SU-DHL-6 (cell line): ENCODE results near the gene TOP2B.

Source experiments
- H2AFZ ChIP-seq: fragments of 200-600 bp; sonication (generic); 2 replicates; pipeline ENCODE4 v1.6.1; 2014; ENCODE audit warnings: low read depth, mild to moderate bottlenecking, moderate library complexity, mixed read lengths, antibody characterized with exemption, low read length; ENCODE audit not compliant: severe bottlenecking
- H3F3A ChIP-seq: fragments of 200-600 bp; shearing (Covaris generic); 2 replicates; pipeline ENCODE4 v1.6.0; 2016; ENCODE audit warnings: antibody characterized with exemption, mild to moderate bottlenecking; ENCODE audit not compliant: insufficient read depth
- H3K27ac ChIP-seq: fragments of 200-600 bp; sonication (generic); 2 replicates; pipeline ENCODE4 v1.5.1; 2016; ENCODE audit warnings: low read depth, mild to moderate bottlenecking, low read length, moderate library complexity, mixed read lengths
- H3K27me3 ChIP-seq: fragments of 200-600 bp; sonication (generic), shearing (Covaris generic); 2 replicates; pipeline ENCODE4 v1.6.0; 2014; ENCODE audit warnings: mild to moderate bottlenecking, low read length
- H3K36me3 ChIP-seq: fragments of 200-600 bp; sonication (generic); 2 replicates; pipeline ENCODE4 v1.6.1; 2014; ENCODE audit warnings: mild to moderate bottlenecking, low read length, mixed read lengths
- H3K4me2 ChIP-seq: fragments of 300-600, 200-600 bp; shearing (Covaris generic), sonication (generic); 2 replicates; pipeline ENCODE4 v1.6.0; 2014; ENCODE audit warnings: low read length, low read depth, mild to moderate bottlenecking; ENCODE audit not compliant: poor library complexity, severe bottlenecking
- H3K4me3 ChIP-seq: fragments of 200-600 bp; sonication (generic); 2 replicates; pipeline ENCODE4 v1.5.1; 2014; ENCODE audit warnings: antibody characterized with exemption, low read length, mild to moderate bottlenecking, mixed read lengths; ENCODE audit not compliant: insufficient read depth, poor library complexity, severe bottlenecking
- H3K79me2 ChIP-seq: fragments of 200-600 bp; sonication (generic); 2 replicates; pipeline ENCODE4 v1.6.1; 2014; ENCODE audit warnings: mild to moderate bottlenecking, low read length, moderate library complexity; ENCODE audit not compliant: insufficient read depth
- H3K9ac ChIP-seq: fragments of 200-600 bp; sonication (generic); 2 replicates; pipeline ENCODE4 v1.7.0; 2014; ENCODE audit warnings: mild to moderate bottlenecking, low read length
- H3K9me2 ChIP-seq: fragments of 200-600 bp; sonication (generic); replicated peaks from 2 replicates; pipeline ENCODE4 v1.6.1; 2014; ENCODE audit warnings: low read length; ENCODE audit not compliant: insufficient read depth
- H3K9me3 ChIP-seq: fragments of 200-600 bp; sonication (generic); 2 replicates; pipeline ENCODE4 v1.6.1; 2014; ENCODE audit warnings: low read length, mixed read lengths; ENCODE audit not compliant: insufficient read depth
- H4K20me1 ChIP-seq: fragments of 200-600 bp; sonication (generic); 2 replicates; pipeline ENCODE4 v1.6.1; 2014; ENCODE audit warnings: low read depth, mild to moderate bottlenecking, antibody characterized with exemption, low read length, moderate library complexity, mixed read lengths
- CTCF ChIP-seq: fragments of 200-600 bp; sonication (generic); IDR thresholded peaks from one replicate; pipeline ENCODE4 v1.5.1; 2017; ENCODE audit warnings: antibody characterized with exemption, mild to moderate bottlenecking, low read length, moderate library complexity; ENCODE audit not compliant: insufficient read depth, poor library complexity, severe bottlenecking
- EZH2phosphoT487 ChIP-seq: fragments of 200-600 bp; sonication (generic), shearing (Covaris generic); conservative IDR thresholded peaks from 2 replicates; pipeline ENCODE4 v1.6.1; 2018; ENCODE audit warnings: mild to moderate bottlenecking, antibody characterized with exemption, low read length, moderate library complexity, mixed read lengths

The TOP2B gene

GRCh38 chr3:25584011-25584789 is 80.5 kb downstream of the TOP2B start:
- TF ChIP-seq CTCF (no peak), EZH2phosphoT487 (no peak)
- Histone ChIP-seq H3K9me3 (no peaks in the 10 kb centered on the region), H3K27me3 (no peaks in the 10 kb centered on the region), H3K9ac (no peak overlapping the region), H3K79me2 (no peaks in the 10 kb centered on the region), H3K9me2 (no peaks in the 10 kb centered on the region), H2AFZ (no peak overlapping the region), H3F3A (no peaks in the 10 kb centered on the region), H3K27ac (no peak overlapping the region), H3K4me2 (no peak overlapping the region), H4K20me1 (no peaks in the 10 kb centered on the region), H3K4me3 (no peak overlapping the region), H3K36me3 (no peaks in the 10 kb centered on the region)

DNA sequence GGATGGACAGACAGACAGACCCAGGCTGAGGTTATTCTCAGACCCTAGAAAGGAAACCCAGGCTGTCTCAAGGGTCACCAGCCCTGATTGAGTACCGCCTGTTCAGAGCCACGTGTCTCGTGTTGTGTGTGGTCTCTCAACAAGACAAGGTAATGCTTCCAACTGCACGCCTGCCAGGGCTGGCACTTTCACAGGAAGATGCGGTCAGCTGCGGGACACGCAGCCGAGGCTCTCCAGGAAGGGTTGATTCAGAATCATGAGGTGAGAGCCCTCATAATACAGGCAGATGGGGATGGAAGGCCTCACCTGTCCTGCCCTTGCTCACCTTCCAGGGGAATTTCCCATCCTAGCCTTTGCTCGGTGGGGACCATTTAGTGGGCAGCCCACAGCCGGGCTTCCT is 81.4 kb downstream of the TOP2B start:
- H2AFZ ChIP-seq: no peak overlapping the region
- H3F3A ChIP-seq: no peaks in the 10 kb centered on the region
- H3K9ac ChIP-seq: no peak overlapping the region
- no peaks in the 10 kb centered on the region for H3K27me3 ChIP-seq
- no peaks in the 10 kb centered on the region for H4K20me1 ChIP-seq
- H3K4me2 ChIP-seq: no peak overlapping the region
- H3K9me3 ChIP-seq: no peaks in the 10 kb centered on the region
- TF ChIP-seq CTCF (no peak), EZH2phosphoT487 (no peak)
- H3K9me2 ChIP-seq: no peaks in the 10 kb centered on the region
- H3K79me2 ChIP-seq: no peaks in the 10 kb centered on the region
- H3K36me3 ChIP-seq: no peaks in the 10 kb centered on the region
- no peak overlapping the region for H3K4me3 ChIP-seq
- no peak overlapping the region for H3K27ac ChIP-seq

DNA sequence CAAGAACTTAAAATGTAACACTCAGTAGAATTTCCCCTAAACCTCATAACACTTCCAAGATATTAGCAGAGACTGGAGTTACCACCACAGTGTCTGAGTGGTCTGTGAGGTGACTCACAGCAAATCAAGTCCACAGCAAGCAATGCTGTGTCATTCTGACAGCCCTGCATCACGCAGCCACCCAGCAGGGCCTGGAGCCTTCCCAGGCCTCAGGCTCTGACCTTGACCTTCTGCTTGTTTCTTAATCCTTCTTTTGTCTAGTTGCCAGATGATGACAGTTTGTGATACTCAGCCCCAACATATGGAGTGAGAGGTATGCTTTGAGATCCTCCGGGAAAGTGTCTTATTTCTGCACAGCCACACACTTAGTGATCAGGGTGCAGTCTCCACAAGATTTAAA is 82.5 kb downstream of the TOP2B start:
- H3K27ac ChIP-seq: no peak overlapping the region
- H3K27me3 ChIP-seq: no peaks in the 10 kb centered on the region
- H3K9ac ChIP-seq: no peak overlapping the region

More for the DNA sequence above, 82.5 kb downstream of the TOP2B start:
- no peaks in the 10 kb centered on the region for H3F3A ChIP-seq
- H4K20me1 ChIP-seq: no peaks in the 10 kb centered on the region
- H3K36me3 ChIP-seq: no peaks in the 10 kb centered on the region
- H3K4me2 ChIP-seq: no peak overlapping the region
- H3K79me2 ChIP-seq: no peaks in the 10 kb centered on the region
- no peak overlapping the region for H2AFZ ChIP-seq
- no peaks in the 10 kb centered on the region for H3K9me2 ChIP-seq
- H3K9me3 ChIP-seq: no peaks in the 10 kb centered on the region
- TF ChIP-seq CTCF (no peak), EZH2phosphoT487 (no peak)
- H3K4me3 ChIP-seq: no peak overlapping the region
